ENCODE results near the gene ADTRP. TPM values are rescaled to one million over a fixed set of nuclear protein-coding genes. Genes with fewer than 3 reads are reported as not detected.

ADTRP gene
- total RNA-seq, 4 donors from 2014 or later, result 0.38 to 0.68 (median 0.55) TPM

- TF ChIP-seq CTCF (IDR thresholded peaks at IDR 0.05; ENCODE audit: low read depth), result no peak
Observed at GRCh38 chr6:11669696-11670095, 108.9 kb downstream of the ADTRP start.

- TF ChIP-seq CTCF (IDR thresholded peaks at IDR 0.05; ENCODE audit: low read depth), result no peak
Observed at GRCh38 chr6:11668455-11668854, 110.1 kb downstream of the ADTRP start.

- TF ChIP-seq CTCF (IDR thresholded peaks at IDR 0.05; ENCODE audit: low read depth), result no peak
Observed at GRCh38 chr6:11667876-11668275, 110.7 kb downstream of the ADTRP start.

- no peak for TF ChIP-seq CTCF (IDR thresholded peaks at IDR 0.05; ENCODE audit: low read depth)
Observed at GRCh38 chr6:11665604-11666326, 112.8 kb downstream of the ADTRP start.

Small RNAs within 50 kb of the gene (small RNA-seq; reads per million reads assigned to genes)
- gene RF00272, result not detected

Other genes starting within 250 kb of the ADTRP start
- 10 to 100 TPM; 19.2 to 24.0 (median 23.1) TPM for gene TMEM170B, start 241.1 kb downstream of the ADTRP start, total RNA-seq
- 10 to 100 TPM; 17.5 to 29.0 (median 24.1) TPM for gene HIVEP1, start 233.5 kb upstream of the ADTRP start, total RNA-seq